ENCODE measurements around the gene CCL1.

Gene CCL1, protein sequence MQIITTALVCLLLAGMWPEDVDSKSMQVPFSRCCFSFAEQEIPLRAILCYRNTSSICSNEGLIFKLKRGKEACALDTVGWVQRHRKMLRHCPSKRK

DNA sequence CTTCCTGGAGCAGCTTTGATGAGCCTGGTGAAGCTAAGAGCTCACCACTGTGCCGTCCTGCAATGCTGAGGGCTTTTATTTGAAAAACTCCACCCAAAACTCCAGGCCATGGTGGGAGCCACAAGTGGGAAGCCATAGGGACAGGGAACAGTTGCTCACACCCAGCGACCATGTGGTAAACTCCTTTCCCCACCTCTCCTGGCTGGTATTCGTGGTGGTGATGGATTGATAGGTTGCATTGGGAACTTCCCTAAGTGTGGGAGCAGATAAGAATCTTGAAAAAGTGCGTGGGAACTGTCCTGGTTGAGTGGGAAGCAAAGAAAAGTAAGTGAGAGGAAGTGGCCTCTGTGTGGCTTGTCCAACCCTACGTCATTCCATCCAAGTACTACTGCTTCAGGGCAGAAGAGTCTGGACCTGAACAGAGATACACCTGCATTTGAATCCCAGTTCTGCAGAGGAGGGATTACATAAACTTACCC, at the start of gene CCL1:
Gene CCL1 (minus strand): TSS at position 51 of the 479 bp plus-strand sequence. CDS start 72 bp downstream, outside the sequence.
- no peak within 1 kb of the TSS for H3K4me3 ChIP-seq (ENCODE audit: low read depth, low read length)
- ChIA-PET CTCF (interaction anchor here (1.0 to 14.0 kb wide), 12 partner anchors 8 to 193 kb away, joined by 4 to 811 read pairs (median 43); partner anchors contain the start of gene CCL2), POLR2A (no interaction called here)
- TF ChIP-seq, protein P1, sequence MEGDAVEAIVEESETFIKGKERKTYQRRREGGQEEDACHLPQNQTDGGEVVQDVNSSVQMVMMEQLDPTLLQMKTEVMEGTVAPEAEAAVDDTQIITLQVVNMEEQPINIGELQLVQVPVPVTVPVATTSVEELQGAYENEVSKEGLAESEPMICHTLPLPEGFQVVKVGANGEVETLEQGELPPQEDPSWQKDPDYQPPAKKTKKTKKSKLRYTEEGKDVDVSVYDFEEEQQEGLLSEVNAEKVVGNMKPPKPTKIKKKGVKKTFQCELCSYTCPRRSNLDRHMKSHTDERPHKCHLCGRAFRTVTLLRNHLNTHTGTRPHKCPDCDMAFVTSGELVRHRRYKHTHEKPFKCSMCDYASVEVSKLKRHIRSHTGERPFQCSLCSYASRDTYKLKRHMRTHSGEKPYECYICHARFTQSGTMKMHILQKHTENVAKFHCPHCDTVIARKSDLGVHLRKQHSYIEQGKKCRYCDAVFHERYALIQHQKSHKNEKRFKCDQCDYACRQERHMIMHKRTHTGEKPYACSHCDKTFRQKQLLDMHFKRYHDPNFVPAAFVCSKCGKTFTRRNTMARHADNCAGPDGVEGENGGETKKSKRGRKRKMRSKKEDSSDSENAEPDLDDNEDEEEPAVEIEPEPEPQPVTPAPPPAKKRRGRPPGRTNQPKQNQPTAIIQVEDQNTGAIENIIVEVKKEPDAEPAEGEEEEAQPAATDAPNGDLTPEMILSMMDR (IDR thresholded peaks at IDR 0.05; ENCODE audit: insufficient read depth, low read length, missing control alignments): no peak
- DNase-seq (ENCODE audit: low read depth, low spot score): no peak

DNA sequence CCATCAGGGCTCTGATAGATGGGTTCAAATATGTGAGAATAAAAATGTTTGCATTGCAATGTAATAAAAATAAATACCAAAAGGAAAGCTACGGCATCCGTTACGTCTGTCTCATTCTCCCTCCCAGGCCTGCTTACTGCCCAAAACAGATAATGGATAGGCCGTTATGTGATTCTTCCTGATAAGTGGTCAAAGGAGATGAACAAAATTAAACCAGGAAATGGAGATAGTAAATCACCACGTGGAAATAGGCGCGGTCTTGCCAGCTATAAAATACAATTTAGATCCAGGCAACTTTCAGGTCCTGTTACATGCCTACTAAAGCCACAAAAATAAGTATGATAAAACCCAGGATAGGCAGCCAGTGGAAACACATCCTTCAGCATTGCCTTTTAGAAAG, 49.5 kb upstream of the CCL1 start:
- ChIA-PET POLR2A (no interaction called here), CTCF (interaction anchor here (0.9 kb wide), 1 partner anchor 225 kb away, joined by 3 read pairs; no protein-coding TSS in a partner anchor)
- no peak for DNase-seq (ENCODE audit: low read depth, low spot score)
- H3K4me3 ChIP-seq (ENCODE audit: low read depth, low read length): no peak overlapping the region
- TF ChIP-seq, protein P1 (IDR thresholded peaks at IDR 0.05; ENCODE audit: insufficient read depth, low read length, missing control alignments): no peak

DNA sequence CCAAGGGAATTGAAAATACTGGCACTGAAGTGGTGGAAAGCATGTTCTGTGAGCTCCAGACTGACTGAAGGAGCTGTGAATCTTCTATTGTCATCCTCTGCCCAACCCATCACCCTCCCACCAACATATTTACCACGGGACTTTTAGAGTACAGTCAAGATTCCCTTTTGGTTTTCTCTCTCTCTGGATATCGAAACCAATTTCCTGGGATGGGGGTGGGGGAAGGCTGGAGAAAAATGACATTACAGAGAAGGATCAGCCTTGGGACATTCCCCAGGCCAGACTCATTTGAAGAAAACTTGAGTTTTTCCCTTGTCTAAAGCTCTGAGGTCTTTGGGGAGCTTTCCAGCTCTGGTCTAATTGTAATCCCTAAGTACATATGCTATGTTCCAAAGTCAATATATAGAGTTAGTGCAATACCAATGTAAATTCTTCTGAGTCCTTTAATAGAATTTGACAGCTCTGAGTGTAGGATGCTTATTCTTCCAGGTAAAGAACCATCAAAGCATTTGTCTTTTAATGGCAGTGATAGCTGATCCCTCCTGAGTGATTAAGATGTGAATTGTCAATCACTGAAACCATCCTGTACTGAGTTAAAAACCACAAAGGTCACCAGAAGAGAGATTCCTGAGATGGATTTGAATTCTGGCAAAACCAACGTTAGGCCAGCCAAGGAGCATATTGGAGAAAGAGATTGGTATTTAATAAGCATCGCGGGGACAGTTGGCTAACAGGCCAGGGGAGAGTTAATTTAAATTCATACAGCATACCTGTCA, 48.8 kb upstream of the CCL1 start:
- no peak for DNase-seq (ENCODE audit: low read depth, low spot score)
- TF ChIP-seq, protein P1 (IDR thresholded peaks at IDR 0.05; ENCODE audit: insufficient read depth, low read length, missing control alignments): no peak
- CTCF ChIA-PET: interaction anchor here (0.9 to 1.9 kb wide), 3 partner anchors 8 to 226 kb away, joined by 3 to 8 read pairs (median 4); no protein-coding TSS in a partner anchor
- POLR2A ChIA-PET: no interaction called here
- H3K4me3 ChIP-seq (ENCODE audit: low read depth, low read length): no peak overlapping the region

DNA sequence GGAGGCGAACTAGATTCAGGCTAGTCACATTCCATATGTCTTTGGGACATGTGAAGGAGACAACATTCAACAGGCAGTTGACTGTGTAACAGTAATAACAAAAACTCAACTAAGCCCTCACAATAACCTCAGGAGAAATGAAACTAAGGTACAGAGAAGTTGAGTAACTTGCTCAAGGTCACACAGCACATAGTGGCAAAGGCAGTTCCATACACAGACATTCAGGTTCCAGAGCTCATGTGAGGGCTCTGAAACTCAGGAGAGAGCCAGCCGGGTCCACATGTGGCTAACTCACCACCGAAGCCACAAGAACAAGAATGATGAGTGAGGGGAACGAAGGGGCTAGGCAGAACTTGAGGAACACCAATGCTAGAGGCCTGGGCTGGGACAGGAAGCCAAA, 46.3 kb upstream of the CCL1 start:
- CTCF ChIA-PET: interaction anchor here (0.6 kb wide), 1 partner anchor 14 kb away, joined by 3 read pairs; no protein-coding TSS in a partner anchor
- TF ChIP-seq, protein P1 (IDR thresholded peaks at IDR 0.05; ENCODE audit: insufficient read depth, low read length, missing control alignments): no peak

DNA sequence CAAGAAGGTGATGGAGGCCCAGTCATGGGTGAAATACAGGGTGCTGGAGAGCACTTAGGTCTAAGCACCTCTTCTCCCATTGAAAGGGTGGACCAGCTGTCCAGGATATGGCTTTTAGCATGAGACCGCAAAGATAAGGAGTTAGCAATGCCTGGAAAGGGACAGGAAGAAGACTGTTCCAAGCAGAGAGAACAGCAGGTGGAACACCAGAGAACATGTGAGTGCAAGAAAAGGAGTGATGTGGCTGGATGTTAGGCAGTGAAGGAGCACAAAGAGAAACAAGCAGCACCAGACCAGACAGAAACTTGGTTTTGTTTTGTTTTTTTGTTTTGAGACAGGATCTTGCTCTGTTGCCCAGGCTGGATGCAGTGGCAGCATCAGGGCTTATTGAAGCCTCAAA, 45.4 kb upstream of the CCL1 start:
- ChIA-PET POLR2A (no interaction called here), CTCF (interaction anchor here (1.7 kb wide), 1 partner anchor 11 kb away, joined by 4 read pairs; no protein-coding TSS in a partner anchor)
- no peak for DNase-seq (ENCODE audit: low read depth, low spot score)
- H3K4me3 ChIP-seq (ENCODE audit: low read depth, low read length): no peak overlapping the region
- TF ChIP-seq, protein P1 (IDR thresholded peaks at IDR 0.05; ENCODE audit: insufficient read depth, low read length, missing control alignments): no peak

More for the DNA sequence above, 46.3 kb upstream of the CCL1 start:
- no peak overlapping the region for H3K4me3 ChIP-seq (ENCODE audit: low read depth, low read length)
- POLR2A ChIA-PET: no interaction called here
- no peak for DNase-seq (ENCODE audit: low read depth, low spot score)

DNA sequence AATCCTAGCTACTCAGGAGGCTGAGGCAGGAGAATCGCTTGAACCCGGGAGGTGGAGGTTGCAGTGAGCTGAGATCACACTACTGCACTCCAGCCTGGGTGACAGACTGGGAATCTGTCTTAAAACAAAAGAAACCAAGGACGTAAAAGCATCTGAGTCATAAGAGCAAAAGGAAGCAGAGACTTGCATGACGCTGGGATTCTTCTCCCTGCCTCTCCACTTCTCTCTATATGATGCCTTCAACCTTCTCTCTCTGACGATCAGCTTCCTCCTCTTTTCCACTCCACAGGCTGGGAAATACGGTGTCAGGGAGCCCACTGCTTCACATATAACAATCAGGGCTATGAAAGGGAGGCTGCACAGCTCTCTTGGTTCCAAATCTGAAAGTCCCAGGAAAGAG, 43.2 kb upstream of the CCL1 start:
- DNase-seq (ENCODE audit: low read depth, low spot score): no peak
- POLR2A ChIA-PET: no interaction called here
- no peak overlapping the region for H3K4me3 ChIP-seq (ENCODE audit: low read depth, low read length)
- CTCF ChIA-PET: no interaction called here
- TF ChIP-seq, protein P1 (IDR thresholded peaks at IDR 0.05; ENCODE audit: insufficient read depth, low read length, missing control alignments): no peak

Measured in AG04449 (cell line).